Measurements from ENCODE around the gene LRIT3. TPM values are rescaled to one million over a fixed set of nuclear protein-coding genes. Genes with fewer than 3 reads are reported as not detected.
"Not testable (repeated sequence)": the region's sequence is repeated elsewhere in the genome, so short reads cannot be mapped to it uniquely, and the experiment has no call there.

The LRIT3 gene
- total RNA-seq, 4 donors from 2014 or later, result under 0.01 to 0.39 (median 0.14) TPM

DNA sequence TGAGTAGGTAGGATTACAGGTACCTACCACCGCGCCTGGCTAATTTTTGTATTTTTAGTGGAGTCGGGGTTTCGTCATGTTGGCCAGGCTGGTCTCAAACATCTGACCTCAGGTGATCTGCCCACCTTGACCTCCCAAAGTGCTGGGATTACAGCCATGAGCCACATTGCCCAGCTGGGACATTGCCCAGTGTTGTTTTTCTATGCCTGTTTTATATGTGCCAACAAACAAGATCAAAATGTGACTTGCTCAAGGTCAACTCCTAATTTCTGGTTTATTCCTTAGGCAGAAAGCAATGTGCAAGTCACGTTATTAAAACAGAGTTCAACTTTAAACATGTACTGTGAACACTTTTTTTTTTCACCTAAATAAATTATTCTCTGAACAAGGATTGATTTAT lies 2.7 kb downstream of the LRIT3 start:
- H3K9me3 ChIP-seq, result no peaks in the 10 kb centered on the region
- no peak for DNase-seq (ENCODE audit: extremely low spot score)
- H3K4me1 ChIP-seq, result no peaks in the 10 kb centered on the region
- intact Hi-C loops (cut with DNase I), result no loop called here
- H3K27ac ChIP-seq (replicated peaks in 1 of 4), result no peak overlapping the region
- no peaks in the 10 kb centered on the region for H3K27me3 ChIP-seq
- no peak overlapping the region for H3K4me3 ChIP-seq
- no peaks in the 10 kb centered on the region for H3K36me3 ChIP-seq
- WGBS, result 72% methylated on average over 5 of the region's 5 CpGs
- TF ChIP-seq POLR2A (IDR thresholded peaks at IDR 0.05; ENCODE audit: low read depth), result no peak
- TF ChIP-seq, protein P1, sequence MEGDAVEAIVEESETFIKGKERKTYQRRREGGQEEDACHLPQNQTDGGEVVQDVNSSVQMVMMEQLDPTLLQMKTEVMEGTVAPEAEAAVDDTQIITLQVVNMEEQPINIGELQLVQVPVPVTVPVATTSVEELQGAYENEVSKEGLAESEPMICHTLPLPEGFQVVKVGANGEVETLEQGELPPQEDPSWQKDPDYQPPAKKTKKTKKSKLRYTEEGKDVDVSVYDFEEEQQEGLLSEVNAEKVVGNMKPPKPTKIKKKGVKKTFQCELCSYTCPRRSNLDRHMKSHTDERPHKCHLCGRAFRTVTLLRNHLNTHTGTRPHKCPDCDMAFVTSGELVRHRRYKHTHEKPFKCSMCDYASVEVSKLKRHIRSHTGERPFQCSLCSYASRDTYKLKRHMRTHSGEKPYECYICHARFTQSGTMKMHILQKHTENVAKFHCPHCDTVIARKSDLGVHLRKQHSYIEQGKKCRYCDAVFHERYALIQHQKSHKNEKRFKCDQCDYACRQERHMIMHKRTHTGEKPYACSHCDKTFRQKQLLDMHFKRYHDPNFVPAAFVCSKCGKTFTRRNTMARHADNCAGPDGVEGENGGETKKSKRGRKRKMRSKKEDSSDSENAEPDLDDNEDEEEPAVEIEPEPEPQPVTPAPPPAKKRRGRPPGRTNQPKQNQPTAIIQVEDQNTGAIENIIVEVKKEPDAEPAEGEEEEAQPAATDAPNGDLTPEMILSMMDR (IDR thresholded peaks at IDR 0.05), result no peak
- no peak for TF ChIP-seq POLR2AphosphoS5 (IDR thresholded peaks at IDR 0.05)
- TF ChIP-seq EP300 (IDR thresholded peaks at IDR 0.05), result no peak

- DNase-seq (ENCODE audit: extremely low spot score); H3K27me3 ChIP-seq; H3K9me3 ChIP-seq; H3K27ac ChIP-seq (replicated peaks in 1 of 4); H3K4me3 ChIP-seq; intact Hi-C loops (cut with DNase I); H3K36me3 ChIP-seq; H3K4me1 ChIP-seq: not testable (repeated sequence)
- 94% methylated on average over 4 of the region's 4 CpGs for WGBS
These were observed 11.8 kb downstream of the LRIT3 start for GRCh38 chr4:109859426-109860300.

DNA sequence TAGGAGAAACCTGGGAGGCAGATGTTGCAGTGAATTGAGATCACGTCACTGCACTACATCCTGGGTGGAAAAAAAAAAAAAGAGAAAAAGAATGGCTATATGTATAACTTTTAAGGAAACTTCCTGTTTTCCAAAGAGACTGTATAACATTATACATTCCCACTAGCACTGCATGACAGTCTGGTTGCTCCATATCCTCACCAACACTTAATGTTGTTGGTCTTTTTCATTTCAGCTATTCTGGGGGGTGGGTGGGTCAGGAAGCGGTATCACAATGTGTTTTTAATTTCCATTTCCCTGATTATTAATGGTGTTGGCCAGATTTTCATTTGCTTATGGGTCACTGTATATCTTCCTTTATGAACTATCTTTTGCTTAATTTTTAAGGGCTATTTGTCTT lies 13.4 kb downstream of the LRIT3 start:
- no peak overlapping the region for H3K4me3 ChIP-seq
- no peaks in the 10 kb centered on the region for H3K27me3 ChIP-seq
- TF ChIP-seq, protein P1 (IDR thresholded peaks at IDR 0.05), result no peak
- TF ChIP-seq POLR2AphosphoS5 (IDR thresholded peaks at IDR 0.05) (no peak), EP300 (IDR thresholded peaks at IDR 0.05) (no peak), POLR2A (IDR thresholded peaks at IDR 0.05; ENCODE audit: low read depth) (no peak)
- H3K27ac ChIP-seq (replicated peaks in 1 of 4), result no peak overlapping the region
- 98% methylated on average over 2 of the region's 2 CpGs for WGBS
- DNase-seq (ENCODE audit: extremely low spot score), result no peak
- peaks cover 0 to 2% (median 0%) of the 10 kb centered on the region in 4 donors for H3K9me3 ChIP-seq
- intact Hi-C loops (cut with DNase I), result no loop called here
- H3K36me3 ChIP-seq, result no peaks in the 10 kb centered on the region
- H3K4me1 ChIP-seq, result no peaks in the 10 kb centered on the region

- WGBS, result 82% methylated on average over 3 of the region's 3 CpGs
- H3K4me1 ChIP-seq, result no peaks in the 10 kb centered on the region
These were observed 14.1 kb downstream of the LRIT3 start for GRCh38 chr4:109861916-109862511.

DNA sequence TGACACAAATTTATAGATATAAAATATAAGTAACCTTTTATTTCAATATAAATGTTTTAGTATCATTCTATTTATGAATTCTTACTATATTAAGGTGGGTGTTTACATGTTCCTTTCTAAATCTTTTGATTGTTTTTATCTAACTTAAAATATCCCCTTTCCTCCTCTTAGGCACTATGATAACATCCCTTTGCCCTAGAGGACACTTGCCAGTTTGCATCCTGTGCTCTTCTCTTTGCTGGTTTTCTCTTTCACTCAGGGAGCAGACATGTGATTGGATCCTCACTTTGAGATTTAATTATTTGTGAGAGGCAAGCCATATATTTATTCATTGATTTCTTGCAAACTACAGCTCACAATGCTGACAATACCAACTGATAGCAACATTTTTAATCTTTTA lies 16.2 kb downstream of the LRIT3 start:
- TF ChIP-seq POLR2AphosphoS5 (IDR thresholded peaks at IDR 0.05), result no peak
- TF ChIP-seq, protein P1 (IDR thresholded peaks at IDR 0.05), result no peak
- no peak for TF ChIP-seq EP300 (IDR thresholded peaks at IDR 0.05)
- no peak for TF ChIP-seq POLR2A (IDR thresholded peaks at IDR 0.05; ENCODE audit: low read depth)
- H3K9me3 ChIP-seq, result no peaks in the 10 kb centered on the region

More at GRCh38 chr4:109861916-109862511, 14.1 kb downstream of the LRIT3 start:
- Histone ChIP-seq H3K27me3 (no peaks in the 10 kb centered on the region), H3K9me3 (peaks cover 0 to 2% (median 0%) of the 10 kb centered on the region in 4 donors), H3K27ac (replicated peaks in 1 of 4) (no peak overlapping the region), H3K36me3 (no peaks in the 10 kb centered on the region), H3K4me3 (no peak overlapping the region)
- intact Hi-C loops (cut with DNase I), result no loop called here
- no peak for TF ChIP-seq POLR2AphosphoS5 (IDR thresholded peaks at IDR 0.05)
- TF ChIP-seq POLR2A (IDR thresholded peaks at IDR 0.05; ENCODE audit: low read depth), result no peak
- TF ChIP-seq, protein P1 (IDR thresholded peaks at IDR 0.05), result no peak
- no peak for TF ChIP-seq EP300 (IDR thresholded peaks at IDR 0.05)
- DNase-seq (ENCODE audit: extremely low spot score), result no peak

More for the DNA sequence above, 16.2 kb downstream of the LRIT3 start:
- no peak for DNase-seq (ENCODE audit: extremely low spot score)
- no peak overlapping the region for H3K4me3 ChIP-seq
- no peaks in the 10 kb centered on the region for H3K27me3 ChIP-seq
- no peaks in the 10 kb centered on the region for H3K36me3 ChIP-seq
- no peaks in the 10 kb centered on the region for H3K4me1 ChIP-seq
- intact Hi-C loops (cut with DNase I), result no loop called here
- H3K27ac ChIP-seq (replicated peaks in 1 of 4), result no peak overlapping the region

Data from esophagus muscularis mucosa (tissue), 4 donors.